ENCODE results near the gene CD101.

Gene CD101

GRCh38 chr1:116987256-116987555 is 14.4 kb upstream of the CD101 start:
- Histone ChIP-seq H3K27me3 (peaks cover 21% of the 10 kb centered on the region), H3K36me3 (no peaks in the 10 kb centered on the region), H3K9me3 (no peaks in the 10 kb centered on the region), H3K27ac (no peak overlapping the region), H3K4me3 (ENCODE audit: low read depth in 1 of 2, low read length in 1 of 2) (no peak overlapping the region), H3K4me1 (ENCODE audit: control insufficient read depth in 1 of 2, insufficient read depth in 1 of 2, low read depth in 1 of 2, low read length in 1 of 2) (peaks cover 17 to 23% of the 10 kb centered on the region in 2 experiments)
- TF ChIP-seq, protein P1, sequence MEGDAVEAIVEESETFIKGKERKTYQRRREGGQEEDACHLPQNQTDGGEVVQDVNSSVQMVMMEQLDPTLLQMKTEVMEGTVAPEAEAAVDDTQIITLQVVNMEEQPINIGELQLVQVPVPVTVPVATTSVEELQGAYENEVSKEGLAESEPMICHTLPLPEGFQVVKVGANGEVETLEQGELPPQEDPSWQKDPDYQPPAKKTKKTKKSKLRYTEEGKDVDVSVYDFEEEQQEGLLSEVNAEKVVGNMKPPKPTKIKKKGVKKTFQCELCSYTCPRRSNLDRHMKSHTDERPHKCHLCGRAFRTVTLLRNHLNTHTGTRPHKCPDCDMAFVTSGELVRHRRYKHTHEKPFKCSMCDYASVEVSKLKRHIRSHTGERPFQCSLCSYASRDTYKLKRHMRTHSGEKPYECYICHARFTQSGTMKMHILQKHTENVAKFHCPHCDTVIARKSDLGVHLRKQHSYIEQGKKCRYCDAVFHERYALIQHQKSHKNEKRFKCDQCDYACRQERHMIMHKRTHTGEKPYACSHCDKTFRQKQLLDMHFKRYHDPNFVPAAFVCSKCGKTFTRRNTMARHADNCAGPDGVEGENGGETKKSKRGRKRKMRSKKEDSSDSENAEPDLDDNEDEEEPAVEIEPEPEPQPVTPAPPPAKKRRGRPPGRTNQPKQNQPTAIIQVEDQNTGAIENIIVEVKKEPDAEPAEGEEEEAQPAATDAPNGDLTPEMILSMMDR (IDR thresholded peaks at IDR 0.05) = no peak

DNA sequence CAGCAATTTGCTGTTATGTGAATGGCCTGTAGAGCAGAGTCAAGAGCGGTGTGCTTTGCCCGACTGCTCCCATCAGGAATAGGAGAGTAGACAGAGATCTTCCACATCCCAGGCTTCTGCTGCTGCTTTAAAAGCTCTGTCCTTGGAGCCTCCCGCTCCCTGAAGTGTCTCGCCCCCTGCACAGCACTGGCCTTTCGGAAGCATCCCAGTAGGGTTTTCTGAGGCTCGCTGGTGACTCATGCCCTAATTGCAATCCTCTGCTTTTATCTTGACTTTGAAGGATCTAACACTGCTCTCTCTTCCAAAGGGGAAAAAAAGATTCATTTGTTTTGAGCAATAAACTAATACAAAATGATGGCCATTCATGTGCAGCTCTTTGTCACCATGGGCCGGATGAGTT is 13.3 kb upstream of the CD101 start:
- Histone ChIP-seq H3K4me1 (ENCODE audit: control insufficient read depth in 1 of 2, insufficient read depth in 1 of 2, low read depth in 1 of 2, low read length in 1 of 2) (peaks cover 23 to 30% of the 10 kb centered on the region in 2 experiments), H3K27me3 (peaks cover 21% of the 10 kb centered on the region), H3K27ac (no peak overlapping the region), H3K9me3 (no peaks in the 10 kb centered on the region), H3K4me3 (ENCODE audit: low read depth in 1 of 2, low read length in 1 of 2) (no peak overlapping the region), H3K36me3 (no peaks in the 10 kb centered on the region)
- TF ChIP-seq, protein P1 (IDR thresholded peaks at IDR 0.05) = no peak

GRCh38 chr1:116988908-116989307 is 12.7 kb upstream of the CD101 start:
- Histone ChIP-seq H3K4me1 (ENCODE audit: control insufficient read depth in 1 of 2, insufficient read depth in 1 of 2, low read depth in 1 of 2, low read length in 1 of 2) (peaks cover 30 to 37% of the 10 kb centered on the region in 2 experiments), H3K9me3 (no peaks in the 10 kb centered on the region), H3K27ac (no peak overlapping the region), H3K27me3 (peaks cover 21% of the 10 kb centered on the region), H3K36me3 (no peaks in the 10 kb centered on the region), H3K4me3 (ENCODE audit: low read depth in 1 of 2, low read length in 1 of 2) (no peak overlapping the region)
- TF ChIP-seq, protein P1 (IDR thresholded peaks at IDR 0.05) = no peak

DNA sequence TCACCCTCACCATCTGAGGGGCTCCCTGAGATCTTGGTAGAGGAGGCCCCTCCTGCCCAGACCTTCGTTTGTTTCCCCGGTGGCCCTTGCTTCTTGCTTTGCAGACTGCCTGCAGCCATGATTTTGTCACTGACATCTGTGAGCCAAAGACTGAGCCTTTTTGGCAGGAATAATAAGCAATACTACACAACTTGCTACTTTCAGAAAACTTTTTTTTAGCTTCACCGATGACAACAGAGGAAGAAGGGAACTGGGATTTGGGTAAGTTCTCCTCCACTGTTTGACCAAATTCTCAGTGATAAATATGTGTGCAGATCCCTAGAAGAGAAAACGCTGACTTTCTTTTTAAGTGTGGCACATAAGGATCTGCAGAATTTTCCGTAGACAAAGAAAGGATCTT is 11.7 kb upstream of the CD101 start:
- Histone ChIP-seq H3K36me3 (no peaks in the 10 kb centered on the region), H3K9me3 (no peaks in the 10 kb centered on the region), H3K27me3 (peaks cover 21% of the 10 kb centered on the region), H3K27ac (no peak overlapping the region), H3K4me1 (ENCODE audit: control insufficient read depth in 1 of 2, insufficient read depth in 1 of 2, low read depth in 1 of 2, low read length in 1 of 2) (peaks cover 39 to 46% of the 10 kb centered on the region in 2 experiments), H3K4me3 (ENCODE audit: low read depth in 1 of 2, low read length in 1 of 2) (no peak overlapping the region)
- TF ChIP-seq, protein P1 (IDR thresholded peaks at IDR 0.05) = no peak

DNA sequence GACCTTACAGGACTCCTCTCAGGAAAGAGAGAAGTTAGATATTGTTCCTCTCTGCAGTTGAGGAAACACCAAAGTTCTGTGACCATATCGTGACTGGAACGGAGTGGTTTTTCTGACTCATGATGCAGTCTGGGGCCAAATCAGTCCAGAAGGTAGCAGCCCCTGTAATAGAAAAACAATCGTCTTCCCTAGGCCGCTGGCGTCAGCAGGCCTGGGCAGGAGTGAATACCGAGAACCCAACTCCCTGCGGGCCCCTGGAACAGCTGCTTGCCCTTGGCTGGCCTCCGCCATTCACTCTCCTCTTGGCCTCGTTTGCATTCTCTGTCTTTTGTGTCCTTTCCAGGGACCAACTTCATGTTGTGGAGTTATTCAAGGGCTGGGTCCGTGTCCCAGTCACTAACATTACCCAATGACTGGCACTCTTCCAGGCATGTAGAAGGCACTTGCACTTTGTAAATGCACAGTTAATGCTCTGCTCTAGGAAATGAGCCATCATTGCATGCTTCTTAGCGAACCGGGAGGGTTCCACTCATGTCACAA is 10.9 kb upstream of the CD101 start:
- Histone ChIP-seq H3K36me3 (no peaks in the 10 kb centered on the region), H3K9me3 (no peaks in the 10 kb centered on the region), H3K27me3 (peaks cover 18% of the 10 kb centered on the region), H3K27ac (no peak overlapping the region), H3K4me3 (ENCODE audit: low read depth in 1 of 2, low read length in 1 of 2) (no peak overlapping the region), H3K4me1 (ENCODE audit: control insufficient read depth in 1 of 2, insufficient read depth in 1 of 2, low read depth in 1 of 2, low read length in 1 of 2) (peaks cover 44 to 52% of the 10 kb centered on the region in 2 experiments)
- TF ChIP-seq, protein P1 (IDR thresholded peaks at IDR 0.05) = no peak

Measured in neutrophil (primary cell).